Peyer's patch (tissue), 4 donors: ENCODE data around the gene COL6A2.

Experiments
- POLR2A ChIP-seq, 2 donors: fragments of 450-650 bp; IDR thresholded peaks; one replicate each; pipeline ENCODE4 v1.5.1; 2017; ENCODE audit warnings: antibody characterized with exemption in 2 of 2, mild to moderate bottlenecking in 2 of 2, moderate library complexity in 2 of 2
- TF ChIP-seq, protein P1 (sequence below), 6 experiments: fragments of 450-650 bp in 4 of 6; fragments of 200-600 bp in 2 of 6; sonication (generic) in 1 of 6; IDR thresholded peaks; one replicate each; pipeline ENCODE4 v1.5.1; 2017 to 2019; ENCODE audit warnings: antibody characterized with exemption in 6 of 6, mild to moderate bottlenecking in 3 of 6, moderate library complexity in 1 of 6

DNA sequence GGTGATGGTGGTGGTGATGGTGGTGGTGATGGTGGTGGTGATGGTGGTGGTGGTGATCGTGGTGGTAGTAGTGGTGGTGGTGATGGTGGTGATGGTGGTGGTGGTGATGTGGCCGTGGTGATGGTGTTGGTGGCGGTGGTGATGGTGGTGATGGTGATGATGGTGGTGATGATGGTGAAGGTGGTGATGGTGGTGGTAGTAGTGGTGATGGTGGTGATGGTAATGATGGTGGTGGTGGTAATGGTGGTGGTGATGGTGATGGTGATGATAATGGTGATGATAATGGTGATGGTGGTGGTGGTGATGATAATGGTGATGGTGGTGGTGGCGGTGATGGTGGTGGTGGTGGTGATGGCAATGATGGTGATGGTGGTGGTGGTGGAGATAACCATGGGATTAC lies 6.8 kb upstream of the COL6A2 start:
- TF ChIP-seq POLR2A (IDR thresholded peaks at IDR 0.05), result no peak
- TF ChIP-seq, protein P1, sequence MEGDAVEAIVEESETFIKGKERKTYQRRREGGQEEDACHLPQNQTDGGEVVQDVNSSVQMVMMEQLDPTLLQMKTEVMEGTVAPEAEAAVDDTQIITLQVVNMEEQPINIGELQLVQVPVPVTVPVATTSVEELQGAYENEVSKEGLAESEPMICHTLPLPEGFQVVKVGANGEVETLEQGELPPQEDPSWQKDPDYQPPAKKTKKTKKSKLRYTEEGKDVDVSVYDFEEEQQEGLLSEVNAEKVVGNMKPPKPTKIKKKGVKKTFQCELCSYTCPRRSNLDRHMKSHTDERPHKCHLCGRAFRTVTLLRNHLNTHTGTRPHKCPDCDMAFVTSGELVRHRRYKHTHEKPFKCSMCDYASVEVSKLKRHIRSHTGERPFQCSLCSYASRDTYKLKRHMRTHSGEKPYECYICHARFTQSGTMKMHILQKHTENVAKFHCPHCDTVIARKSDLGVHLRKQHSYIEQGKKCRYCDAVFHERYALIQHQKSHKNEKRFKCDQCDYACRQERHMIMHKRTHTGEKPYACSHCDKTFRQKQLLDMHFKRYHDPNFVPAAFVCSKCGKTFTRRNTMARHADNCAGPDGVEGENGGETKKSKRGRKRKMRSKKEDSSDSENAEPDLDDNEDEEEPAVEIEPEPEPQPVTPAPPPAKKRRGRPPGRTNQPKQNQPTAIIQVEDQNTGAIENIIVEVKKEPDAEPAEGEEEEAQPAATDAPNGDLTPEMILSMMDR (IDR thresholded peaks at IDR 0.05), result no peak
